Breast epithelium (tissue), 3 donors: ENCODE measurements around the gene PXDN.

Experiments
- CTCF ChIP-seq, 3 donors: fragments of 450-650 bp; IDR thresholded peaks; one replicate each; pipeline ENCODE4 v1.5.1; 2016 to 2017; ENCODE audit warnings: antibody characterized with exemption in 3 of 3, mild to moderate bottlenecking in 3 of 3, moderate library complexity in 3 of 3
- POLR2A ChIP-seq: fragments of 450-650 bp; IDR thresholded peaks from one replicate; pipeline ENCODE4 v1.6.1; 2016; ENCODE audit warnings: antibody characterized with exemption, mild to moderate bottlenecking, moderate library complexity
- POLR2AphosphoS5 ChIP-seq, 3 donors: sonication (generic); formaldehyde crosslinking; IDR thresholded peaks; one replicate each; pipeline ENCODE4 v1.6.1; 2017; ENCODE audit warnings: antibody characterized with exemption in 3 of 3

DNA sequence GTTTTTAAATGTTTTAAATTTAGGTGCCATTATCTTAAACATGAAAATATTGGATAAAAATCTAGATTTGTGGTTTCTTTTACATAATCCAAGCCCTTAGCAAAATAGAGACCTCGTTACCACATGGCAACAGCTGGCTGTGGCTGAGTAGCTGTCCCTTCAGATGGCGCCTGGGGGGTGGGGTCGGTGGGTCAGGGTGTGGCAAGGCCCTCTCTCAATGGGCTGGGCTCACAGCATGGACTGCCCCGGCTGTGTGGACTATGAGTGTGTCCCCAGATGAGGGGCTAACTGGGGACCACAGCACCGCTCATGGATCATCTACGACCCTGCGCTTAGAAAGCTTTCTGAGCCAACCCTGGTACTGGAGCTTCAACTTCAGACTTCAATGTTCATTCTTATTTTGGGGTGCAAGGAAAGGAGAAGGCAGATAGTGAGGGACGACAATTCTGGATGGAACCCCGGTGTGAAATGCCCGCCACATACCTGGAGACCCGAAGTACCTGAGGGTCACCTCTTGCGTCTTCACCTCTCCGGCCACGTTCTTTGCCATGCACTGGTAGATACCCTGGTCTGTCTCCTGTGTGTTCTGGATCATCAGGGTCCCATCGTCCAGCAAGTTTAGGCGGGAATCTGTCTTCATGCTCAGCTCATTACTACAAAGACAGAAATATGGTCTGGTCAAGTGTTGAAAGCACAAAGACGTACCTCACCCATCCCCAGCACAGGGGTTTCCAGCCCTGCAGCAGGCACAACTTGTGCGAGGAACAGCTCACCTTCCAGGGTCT is 71.0 kb downstream of the PXDN start:
- no peak for TF ChIP-seq CTCF (IDR thresholded peaks at IDR 0.05)
- TF ChIP-seq POLR2AphosphoS5 (IDR thresholded peaks at IDR 0.05) = no peak
- no peak for TF ChIP-seq POLR2A
